Peyer's patch (tissue), 4 donors: ENCODE results near the gene VRK3.

ENCODE experiments used
- POLR2A ChIP-seq, 2 donors: fragments of 450-650 bp; IDR thresholded peaks; one replicate each; pipeline ENCODE4 v1.5.1; 2017; ENCODE audit warnings: antibody characterized with exemption in 2 of 2, mild to moderate bottlenecking in 2 of 2, moderate library complexity in 2 of 2
- TF ChIP-seq, protein P1 (sequence below), 6 experiments: fragments of 450-650 bp in 4 of 6; fragments of 200-600 bp in 2 of 6; sonication (generic) in 1 of 6; IDR thresholded peaks; one replicate each; pipeline ENCODE4 v1.5.1; 2017 to 2019; ENCODE audit warnings: antibody characterized with exemption in 6 of 6, mild to moderate bottlenecking in 3 of 6, moderate library complexity in 1 of 6

GRCh38 chr19:49950956-49951526 is 74.1 kb downstream of the VRK3 start:
- TF ChIP-seq, protein P1, sequence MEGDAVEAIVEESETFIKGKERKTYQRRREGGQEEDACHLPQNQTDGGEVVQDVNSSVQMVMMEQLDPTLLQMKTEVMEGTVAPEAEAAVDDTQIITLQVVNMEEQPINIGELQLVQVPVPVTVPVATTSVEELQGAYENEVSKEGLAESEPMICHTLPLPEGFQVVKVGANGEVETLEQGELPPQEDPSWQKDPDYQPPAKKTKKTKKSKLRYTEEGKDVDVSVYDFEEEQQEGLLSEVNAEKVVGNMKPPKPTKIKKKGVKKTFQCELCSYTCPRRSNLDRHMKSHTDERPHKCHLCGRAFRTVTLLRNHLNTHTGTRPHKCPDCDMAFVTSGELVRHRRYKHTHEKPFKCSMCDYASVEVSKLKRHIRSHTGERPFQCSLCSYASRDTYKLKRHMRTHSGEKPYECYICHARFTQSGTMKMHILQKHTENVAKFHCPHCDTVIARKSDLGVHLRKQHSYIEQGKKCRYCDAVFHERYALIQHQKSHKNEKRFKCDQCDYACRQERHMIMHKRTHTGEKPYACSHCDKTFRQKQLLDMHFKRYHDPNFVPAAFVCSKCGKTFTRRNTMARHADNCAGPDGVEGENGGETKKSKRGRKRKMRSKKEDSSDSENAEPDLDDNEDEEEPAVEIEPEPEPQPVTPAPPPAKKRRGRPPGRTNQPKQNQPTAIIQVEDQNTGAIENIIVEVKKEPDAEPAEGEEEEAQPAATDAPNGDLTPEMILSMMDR (IDR thresholded peaks at IDR 0.05), result no peak
- TF ChIP-seq POLR2A (IDR thresholded peaks at IDR 0.05), result no peak
